Liver (tissue), 9 donors: ENCODE results near the gene SNAI3. TPM values are rescaled to one million over a fixed set of nuclear protein-coding genes. Genes with fewer than 3 reads are reported as not detected.

Source experiments
- DNase-seq: peaks from one replicate; pipeline ENCODE4 v3.0.0-alpha.2; 2017; ENCODE audit warnings: low spot score
- H3K27ac ChIP-seq, 2 donors: one replicate each; pipeline ENCODE4 v1.7.0; 2013; ENCODE audit warnings: inconsistent platforms in 2 of 2, low read length in 2 of 2, control low read depth in 1 of 2, low read depth in 1 of 2, mild to moderate bottlenecking in 1 of 2
- H3K27me3 ChIP-seq, 4 donors: one replicate each; pipeline versions ENCODE4 v1.6.1 to v1.7.0; 2013; ENCODE audit warnings: low read length in 3 of 4, inconsistent platforms in 1 of 4, mild to moderate bottlenecking in 1 of 4, moderate library complexity in 1 of 4; ENCODE audit not compliant: control insufficient read depth in 4 of 4, insufficient read depth in 4 of 4
- H3K36me3 ChIP-seq, 4 donors: one replicate each; pipeline versions ENCODE4 v1.6.1 to v1.7.0; 2013; ENCODE audit warnings: low read length in 3 of 4, mild to moderate bottlenecking in 3 of 4, low read depth in 1 of 4, moderate library complexity in 1 of 4; ENCODE audit not compliant: control insufficient read depth in 4 of 4, insufficient read depth in 3 of 4
- H3K4me1 ChIP-seq, 4 donors: one replicate each; pipeline versions ENCODE4 v1.6.1 to v1.7.0; 2013; ENCODE audit warnings: low read length in 3 of 4, mild to moderate bottlenecking in 3 of 4, moderate library complexity in 1 of 4; ENCODE audit not compliant: control insufficient read depth in 4 of 4, insufficient read depth in 4 of 4
- H3K4me3 ChIP-seq, 3 donors: one replicate each; pipeline versions ENCODE4 v1.6.1 to v1.7.0; 2013; ENCODE audit warnings: low read length in 3 of 3, control low read depth in 1 of 3, low read depth in 1 of 3, mild to moderate bottlenecking in 1 of 3
- H3K9ac ChIP-seq, 2 donors: one replicate each; pipeline ENCODE4 v1.7.0; 2013; ENCODE audit warnings: low read length in 2 of 2, mild to moderate bottlenecking in 2 of 2, moderate library complexity in 2 of 2, control low read depth in 1 of 2, low read depth in 1 of 2
- H3K9me3 ChIP-seq, 4 donors: one replicate each; pipeline versions ENCODE4 v1.6.1 to v1.7.0; 2013; ENCODE audit warnings: low read length in 3 of 4; ENCODE audit not compliant: control insufficient read depth in 4 of 4
- EGR1 ChIP-seq, 2 donors: IDR thresholded peaks; 2 replicates each; pipeline ENCODE4 v1.6.1; 2016 to 2018; ENCODE audit warnings: antibody characterized with exemption in 2 of 2, low read depth in 2 of 2
- FOXA1 ChIP-seq: IDR thresholded peaks from 2 replicates; pipeline ENCODE4 v1.6.1; 2016; ENCODE audit warnings: antibody characterized with exemption
- FOXA2 ChIP-seq: IDR thresholded peaks from 2 replicates; pipeline ENCODE4 v1.6.1; 2016; ENCODE audit warnings: antibody characterized with exemption
- GABPA ChIP-seq, 2 donors: IDR thresholded peaks in 1 of 2; conservative IDR thresholded peaks in 1 of 2; 2 replicates each; pipeline ENCODE4 v1.6.1; 2016; ENCODE audit warnings: antibody characterized with exemption in 2 of 2, mild to moderate bottlenecking in 1 of 2, moderate library complexity in 1 of 2
- HNF4A ChIP-seq, 2 donors: conservative IDR thresholded peaks; 2 replicates each; pipeline ENCODE4 v1.6.1; 2016; ENCODE audit warnings: antibody characterized with exemption in 2 of 2, mild to moderate bottlenecking in 2 of 2
- HNF4G ChIP-seq: IDR thresholded peaks from 2 replicates; pipeline ENCODE4 v1.6.1; 2016; ENCODE audit warnings: antibody characterized with exemption
- JUND ChIP-seq, 2 donors: IDR thresholded peaks; 2 replicates each; pipeline ENCODE4 v1.6.1; 2016; ENCODE audit warnings: antibody characterized with exemption in 2 of 2
- NR2F2 ChIP-seq: IDR thresholded peaks from 2 replicates; pipeline ENCODE4 v1.6.1; 2016; ENCODE audit warnings: antibody characterized with exemption
- RAD21 ChIP-seq, 2 donors: IDR thresholded peaks; 2 replicates each; pipeline ENCODE4 v1.6.1; 2016; ENCODE audit warnings: antibody characterized with exemption in 2 of 2, mild to moderate bottlenecking in 2 of 2
- RXRA ChIP-seq, 2 donors: IDR thresholded peaks; 2 replicates each; pipeline ENCODE4 v1.6.1; 2017 to 2018; ENCODE audit warnings: antibody characterized with exemption in 2 of 2, mild to moderate bottlenecking in 1 of 2
- SP1 ChIP-seq: IDR thresholded peaks from 2 replicates; pipeline ENCODE4 v1.6.1; 2018; ENCODE audit warnings: antibody characterized with exemption, mild to moderate bottlenecking
- TAF1 ChIP-seq: conservative IDR thresholded peaks from 2 replicates; pipeline ENCODE4 v1.6.1; 2016; ENCODE audit warnings: antibody characterized with exemption, mild to moderate bottlenecking
- YY1 ChIP-seq: IDR thresholded peaks from 2 replicates; pipeline ENCODE4 v1.6.1; 2016; ENCODE audit warnings: antibody characterized with exemption, mild to moderate bottlenecking
- WGBS: extraction: QIAGEN DNeasy Blood & Tissue Kit; methylation state at CpG from one replicate; pipeline ENCODE4 v1.1.7; 2013; 5-methylcytosine and 5-hydroxymethylcytosine counted together
- polyA plus RNA-seq, 2 donors: library from polyadenylated mRNA; stranded (reverse) in 1 of 2; unstranded in 1 of 2; fragments of 200-250 nt in 1 of 2; fragments of >200 nt in 1 of 2; fragmentation: Nextera tagmentation in 1 of 2; extraction: Ambion mirVana in 1 of 2; gene quantifications; one replicate each; pipeline versions ENCODE4 v1.2.1 to v1.2.3, GENCODE V29; 2013 to 2015
- total RNA-seq, 2 donors: library from RNA; depleted of rRNA; stranded (reverse); fragments of >200 nt; gene quantifications; one replicate each; pipeline ENCODE4 v1.2.3, GENCODE V29; 2014
- TF ChIP-seq, protein P1 (sequence below): IDR thresholded peaks from 2 replicates; pipeline ENCODE4 v1.6.1; 2016; ENCODE audit warnings: antibody characterized with exemption, mild to moderate bottlenecking
- TF ChIP-seq, protein P2 (sequence below): IDR thresholded peaks from 2 replicates; pipeline ENCODE4 v1.6.1; 2016; ENCODE audit warnings: antibody characterized with exemption
- TF ChIP-seq, protein P3 (sequence below): IDR thresholded peaks from 2 replicates; pipeline ENCODE4 v1.6.1; 2016; ENCODE audit warnings: antibody characterized with exemption
- TF ChIP-seq, protein P4 (sequence below): fragments of 150-350 bp; IDR thresholded peaks from 2 replicates; pipeline ENCODE4 v1.5.1; 2017; ENCODE audit warnings: improper control_type of control experiment, low read depth, low read length; ENCODE audit not compliant: missing input control
- TF ChIP-seq, protein P5 (sequence below): IDR thresholded peaks from 2 replicates; pipeline ENCODE4 v1.6.1; 2016; ENCODE audit warnings: antibody characterized with exemption
- donor health status: healthy.
- donor health status: healthy.
- donor health status: healthy.
- donor health status: healthy.
- donor health status: healthy.

Gene SNAI3
- total and polyA plus RNA-seq, 4 donors, result 0.05 to 0.48 (median 0.20) TPM

DNA sequence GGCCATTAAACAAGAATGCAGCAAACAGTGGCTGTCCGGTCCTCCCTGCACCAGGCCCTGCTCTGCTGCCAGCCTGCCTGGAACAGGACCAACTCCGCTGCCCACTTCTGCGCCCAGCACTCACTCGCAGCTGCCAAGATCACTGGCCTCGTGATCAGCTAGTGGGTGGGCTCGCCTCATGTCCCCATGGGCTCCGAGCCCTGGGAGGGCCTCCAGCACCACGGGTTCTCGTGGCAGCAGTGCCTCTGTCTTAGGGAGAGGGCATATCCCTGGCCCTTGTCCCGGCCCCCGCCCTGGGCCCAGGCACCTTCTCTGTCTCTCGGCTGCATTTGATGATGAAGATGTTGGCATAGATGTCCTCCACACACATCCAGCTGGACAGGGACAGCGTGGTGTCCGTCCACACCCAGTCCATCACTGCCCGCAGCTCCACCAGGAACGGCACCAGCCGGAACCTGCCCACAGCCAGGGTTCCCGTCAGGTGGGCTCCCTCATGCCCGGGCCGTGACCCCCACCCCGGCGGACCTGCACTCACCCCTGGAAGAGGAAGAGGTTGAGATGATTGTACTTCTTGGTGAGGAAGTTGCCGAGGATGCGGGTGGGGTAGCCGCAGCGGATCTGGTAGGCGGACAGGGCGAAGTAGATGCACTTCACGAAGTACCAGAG is 33.1 kb upstream of the SNAI3 start:
- no peak overlapping the region for H3K4me3 ChIP-seq
- 95% methylated on average over 29 of the region's 29 CpGs for WGBS
- no peak for TF ChIP-seq HNF4G
- TF ChIP-seq, protein P1, sequence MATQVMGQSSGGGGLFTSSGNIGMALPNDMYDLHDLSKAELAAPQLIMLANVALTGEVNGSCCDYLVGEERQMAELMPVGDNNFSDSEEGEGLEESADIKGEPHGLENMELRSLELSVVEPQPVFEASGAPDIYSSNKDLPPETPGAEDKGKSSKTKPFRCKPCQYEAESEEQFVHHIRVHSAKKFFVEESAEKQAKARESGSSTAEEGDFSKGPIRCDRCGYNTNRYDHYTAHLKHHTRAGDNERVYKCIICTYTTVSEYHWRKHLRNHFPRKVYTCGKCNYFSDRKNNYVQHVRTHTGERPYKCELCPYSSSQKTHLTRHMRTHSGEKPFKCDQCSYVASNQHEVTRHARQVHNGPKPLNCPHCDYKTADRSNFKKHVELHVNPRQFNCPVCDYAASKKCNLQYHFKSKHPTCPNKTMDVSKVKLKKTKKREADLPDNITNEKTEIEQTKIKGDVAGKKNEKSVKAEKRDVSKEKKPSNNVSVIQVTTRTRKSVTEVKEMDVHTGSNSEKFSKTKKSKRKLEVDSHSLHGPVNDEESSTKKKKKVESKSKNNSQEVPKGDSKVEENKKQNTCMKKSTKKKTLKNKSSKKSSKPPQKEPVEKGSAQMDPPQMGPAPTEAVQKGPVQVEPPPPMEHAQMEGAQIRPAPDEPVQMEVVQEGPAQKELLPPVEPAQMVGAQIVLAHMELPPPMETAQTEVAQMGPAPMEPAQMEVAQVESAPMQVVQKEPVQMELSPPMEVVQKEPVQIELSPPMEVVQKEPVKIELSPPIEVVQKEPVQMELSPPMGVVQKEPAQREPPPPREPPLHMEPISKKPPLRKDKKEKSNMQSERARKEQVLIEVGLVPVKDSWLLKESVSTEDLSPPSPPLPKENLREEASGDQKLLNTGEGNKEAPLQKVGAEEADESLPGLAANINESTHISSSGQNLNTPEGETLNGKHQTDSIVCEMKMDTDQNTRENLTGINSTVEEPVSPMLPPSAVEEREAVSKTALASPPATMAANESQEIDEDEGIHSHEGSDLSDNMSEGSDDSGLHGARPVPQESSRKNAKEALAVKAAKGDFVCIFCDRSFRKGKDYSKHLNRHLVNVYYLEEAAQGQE, result no peak
- H3K27ac ChIP-seq, result no peak overlapping the region
- no peaks in the 10 kb centered on the region for H3K9me3 ChIP-seq
- DNase-seq, result no peak
- peaks cover 29 to 91% (median 37%) of the 10 kb centered on the region in 4 donors for H3K36me3 ChIP-seq
- H3K27me3 ChIP-seq, result no peaks in the 10 kb centered on the region
- no peaks in the 10 kb centered on the region for H3K4me1 ChIP-seq
- H3K9ac ChIP-seq, result no peak overlapping the region

DNA sequence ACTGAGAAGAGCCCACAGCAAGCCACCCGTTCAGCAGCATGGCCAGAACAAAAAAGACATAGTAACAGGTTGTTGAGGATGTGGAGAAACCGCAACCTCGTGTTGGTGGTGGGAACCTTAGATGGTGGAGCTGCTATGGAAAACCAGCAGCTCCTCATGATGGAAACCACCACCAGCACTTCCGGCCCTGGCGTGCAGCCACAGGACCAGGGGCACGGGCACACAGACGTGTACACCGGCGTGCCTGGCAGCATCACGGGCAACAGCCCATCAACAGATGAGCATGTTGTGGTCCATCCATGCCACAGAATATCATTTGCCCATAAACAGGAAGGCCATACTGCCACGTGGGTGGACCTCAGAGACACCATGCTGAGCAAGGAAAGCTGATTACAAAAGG is 31.9 kb upstream of the SNAI3 start:
- no peak for DNase-seq
- WGBS, result 95% methylated on average over 11 of the region's 11 CpGs
- H3K9me3 ChIP-seq, result no peaks in the 10 kb centered on the region

More for the DNA sequence above, 31.9 kb upstream of the SNAI3 start:
- H3K27ac ChIP-seq, result no peak overlapping the region
- TF ChIP-seq SP1, result no peak
- TF ChIP-seq, protein P1, result no peak
- no peak for TF ChIP-seq RAD21 (IDR thresholded peaks at IDR 0.05)
- TF ChIP-seq EGR1 (IDR thresholded peaks at IDR 0.05; ENCODE audit: low read depth in 2 of 2), result no peak
- TF ChIP-seq NR2F2, result no peak
- TF ChIP-seq RXRA (IDR thresholded peaks at IDR 0.05), result no peak
- no peak for TF ChIP-seq HNF4G
- no peak for TF ChIP-seq YY1
- TF ChIP-seq FOXA1, result no peak
- TF ChIP-seq, protein P2, sequence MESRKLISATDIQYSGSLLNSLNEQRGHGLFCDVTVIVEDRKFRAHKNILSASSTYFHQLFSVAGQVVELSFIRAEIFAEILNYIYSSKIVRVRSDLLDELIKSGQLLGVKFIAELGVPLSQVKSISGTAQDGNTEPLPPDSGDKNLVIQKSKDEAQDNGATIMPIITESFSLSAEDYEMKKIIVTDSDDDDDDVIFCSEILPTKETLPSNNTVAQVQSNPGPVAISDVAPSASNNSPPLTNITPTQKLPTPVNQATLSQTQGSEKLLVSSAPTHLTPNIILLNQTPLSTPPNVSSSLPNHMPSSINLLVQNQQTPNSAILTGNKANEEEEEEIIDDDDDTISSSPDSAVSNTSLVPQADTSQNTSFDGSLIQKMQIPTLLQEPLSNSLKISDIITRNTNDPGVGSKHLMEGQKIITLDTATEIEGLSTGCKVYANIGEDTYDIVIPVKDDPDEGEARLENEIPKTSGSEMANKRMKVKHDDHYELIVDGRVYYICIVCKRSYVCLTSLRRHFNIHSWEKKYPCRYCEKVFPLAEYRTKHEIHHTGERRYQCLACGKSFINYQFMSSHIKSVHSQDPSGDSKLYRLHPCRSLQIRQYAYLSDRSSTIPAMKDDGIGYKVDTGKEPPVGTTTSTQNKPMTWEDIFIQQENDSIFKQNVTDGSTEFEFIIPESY, result no peak
- TF ChIP-seq, protein P3, sequence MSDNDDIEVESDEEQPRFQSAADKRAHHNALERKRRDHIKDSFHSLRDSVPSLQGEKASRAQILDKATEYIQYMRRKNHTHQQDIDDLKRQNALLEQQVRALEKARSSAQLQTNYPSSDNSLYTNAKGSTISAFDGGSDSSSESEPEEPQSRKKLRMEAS, result no peak
- no peak for TF ChIP-seq TAF1
- TF ChIP-seq GABPA (IDR thresholded peaks at IDR 0.05 in 1 of 2, conservative IDR thresholded peaks at IDR 0.05 in 1 of 2), result no peak
- no peak for TF ChIP-seq HNF4A (conservative IDR thresholded peaks at IDR 0.05)
- no peak for TF ChIP-seq JUND (IDR thresholded peaks at IDR 0.05)
- no peak for TF ChIP-seq FOXA2
- TF ChIP-seq, protein P4, sequence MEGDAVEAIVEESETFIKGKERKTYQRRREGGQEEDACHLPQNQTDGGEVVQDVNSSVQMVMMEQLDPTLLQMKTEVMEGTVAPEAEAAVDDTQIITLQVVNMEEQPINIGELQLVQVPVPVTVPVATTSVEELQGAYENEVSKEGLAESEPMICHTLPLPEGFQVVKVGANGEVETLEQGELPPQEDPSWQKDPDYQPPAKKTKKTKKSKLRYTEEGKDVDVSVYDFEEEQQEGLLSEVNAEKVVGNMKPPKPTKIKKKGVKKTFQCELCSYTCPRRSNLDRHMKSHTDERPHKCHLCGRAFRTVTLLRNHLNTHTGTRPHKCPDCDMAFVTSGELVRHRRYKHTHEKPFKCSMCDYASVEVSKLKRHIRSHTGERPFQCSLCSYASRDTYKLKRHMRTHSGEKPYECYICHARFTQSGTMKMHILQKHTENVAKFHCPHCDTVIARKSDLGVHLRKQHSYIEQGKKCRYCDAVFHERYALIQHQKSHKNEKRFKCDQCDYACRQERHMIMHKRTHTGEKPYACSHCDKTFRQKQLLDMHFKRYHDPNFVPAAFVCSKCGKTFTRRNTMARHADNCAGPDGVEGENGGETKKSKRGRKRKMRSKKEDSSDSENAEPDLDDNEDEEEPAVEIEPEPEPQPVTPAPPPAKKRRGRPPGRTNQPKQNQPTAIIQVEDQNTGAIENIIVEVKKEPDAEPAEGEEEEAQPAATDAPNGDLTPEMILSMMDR, result no peak
- TF ChIP-seq, protein P5, sequence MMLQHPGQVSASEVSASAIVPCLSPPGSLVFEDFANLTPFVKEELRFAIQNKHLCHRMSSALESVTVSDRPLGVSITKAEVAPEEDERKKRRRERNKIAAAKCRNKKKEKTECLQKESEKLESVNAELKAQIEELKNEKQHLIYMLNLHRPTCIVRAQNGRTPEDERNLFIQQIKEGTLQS, result no peak
- no peak overlapping the region for H3K9ac ChIP-seq
- no peaks in the 10 kb centered on the region for H3K4me1 ChIP-seq
- H3K27me3 ChIP-seq, result no peaks in the 10 kb centered on the region
- peaks cover 29 to 94% (median 34%) of the 10 kb centered on the region in 4 donors for H3K36me3 ChIP-seq
- no peak overlapping the region for H3K4me3 ChIP-seq
